GM12878 (cell line): Measurements from ENCODE around the gene PDLIM5. TPM values are rescaled to one million over a fixed set of nuclear protein-coding genes. Genes with fewer than 3 reads are reported as not detected.

Source experiments
- ATAC-seq: fragments of 200-7000 bp; cut with Tn5 transposase; 3 replicates; pipeline ENCODE4 v1.9.1; 2020; ENCODE audit warnings: mild to moderate bottlenecking, moderate library complexity
- BruUV-seq: library from RNA; stranded (reverse); fragments of 400-500 nt; replicated peaks from 2 replicates; lab custom pipeline; 2021; lab: Mats Ljungman, UMichigan
- CTCF ChIA-PET: fragments of 300-600 bp; sonication (Branson Sonifier 250); formaldehyde crosslinking; extraction: SDS; loops from one replicate; lab custom pipeline; 2021; ENCODE audit warnings: inconsistent platforms; lab: Yijun Ruan, JAX
- POLR2A ChIA-PET: fragments of 350-600 bp; formaldehyde crosslinking; extraction: SDS; loops from one replicate; lab custom pipeline; 2021; ENCODE audit warnings: inconsistent platforms; lab: Charles Lee
- RAD21 ChIA-PET: fragments of 300-600 bp; sonication (Branson Sonifier 250); formaldehyde crosslinking; loops from one replicate; lab custom pipeline; 2023; ENCODE audit warnings: antibody characterized with exemption; ENCODE audit not compliant: unreplicated experiment; lab: Charles Lee
- SMC1A ChIA-PET: fragments of 300-600 bp; sonication (Branson Sonifier 250); formaldehyde crosslinking; loops from one replicate; lab custom pipeline; 2023; ENCODE audit not compliant: unreplicated experiment, uncharacterized antibody; lab: Charles Lee
- DNase-seq: peaks from one replicate; pipeline ENCODE4 v3.0.0-alpha.2; 2011; ENCODE audit warnings: low read depth, low spot score
- FAIRE-seq: peaks from 3 replicates; lab custom pipeline; 2011; peaks lifted over from hg19 to GRCh38; lab: Jason Lieb, UNC
- H2AFZ ChIP-seq: 2 replicates; pipeline ENCODE4 v1.6.0; 2011; ENCODE audit warnings: low read depth, low read length, control low read depth; ENCODE audit not compliant: control insufficient read depth
- H3K27ac ChIP-seq: 2 replicates; pipeline ENCODE4 v1.5.1; 2011; ENCODE audit warnings: control low read depth; ENCODE audit not compliant: control insufficient read depth, insufficient read depth
- H3K27me3 ChIP-seq, 2 experiments: replicated peaks in 1 of 2; 2 replicates each; pipeline versions ENCODE4 v1.6.0 to v1.6.1; 2011; ENCODE audit warnings: low read length in 1 of 2; ENCODE audit not compliant: control insufficient read depth in 2 of 2, insufficient read depth in 2 of 2
- H3K36me3 ChIP-seq, 2 experiments: 2 replicates each; pipeline ENCODE4 v1.5.1; 2011; ENCODE audit warnings: low read length in 1 of 2; ENCODE audit not compliant: control insufficient read depth in 2 of 2, insufficient read depth in 2 of 2
- H3K4me1 ChIP-seq: 2 replicates; pipeline ENCODE4 v1.6.1; 2011; ENCODE audit warnings: mild to moderate bottlenecking, low read length, moderate library complexity, mixed read lengths; ENCODE audit not compliant: control insufficient read depth, insufficient read depth
- H3K4me2 ChIP-seq: 2 replicates; pipeline ENCODE4 v1.6.0; 2011; ENCODE audit warnings: control low read depth; ENCODE audit not compliant: control insufficient read depth, insufficient read depth
- H3K4me3 ChIP-seq: fragments of 200-600 bp; sonication (generic); 2 replicates; pipeline ENCODE4 v1.5.1; 2016
- H3K79me2 ChIP-seq: 2 replicates; pipeline ENCODE4 v1.6.0; 2011; ENCODE audit warnings: low read length; ENCODE audit not compliant: control insufficient read depth, insufficient read depth
- H3K9ac ChIP-seq: 2 replicates; pipeline ENCODE4 v1.8.0; 2011; ENCODE audit warnings: low read length, control low read depth, mixed read lengths; ENCODE audit not compliant: control insufficient read depth, insufficient read depth
- H3K9me3 ChIP-seq: replicated peaks from 3 replicates; pipeline ENCODE4 v1.5.1; 2011; ENCODE audit warnings: mild to moderate bottlenecking, low read length; ENCODE audit not compliant: control insufficient read depth, insufficient read depth
- H4K20me1 ChIP-seq: 2 replicates; pipeline ENCODE4 v1.6.0; 2011; ENCODE audit not compliant: control insufficient read depth, insufficient read depth
- CEBPB ChIP-seq, 2 experiments: fragments of 150-350 bp in 1 of 2; IDR thresholded peaks; 2 replicates each; pipeline ENCODE4 v1.6.1; 2012 to 2014; ENCODE audit warnings: low read depth in 2 of 2, low read length in 2 of 2, borderline replicate concordance in 1 of 2, inconsistent platforms in 1 of 2
- HCFC1 ChIP-seq: fragments of 150-350 bp; IDR thresholded peaks from 2 replicates; pipeline ENCODE4 v1.6.1; 2014; ENCODE audit warnings: low read length
- HDAC6 ChIP-seq: fragments of 200-600 bp; sonication (generic); IDR thresholded peaks from one replicate; pipeline ENCODE4 v1.8.0; 2017; ENCODE audit warnings: antibody characterized with exemption; ENCODE audit not compliant: unreplicated experiment
- IKZF1 ChIP-seq: fragments of 450-650 bp; conservative IDR thresholded peaks from 2 replicates; pipeline ENCODE4 v1.6.1; 2017; ENCODE audit warnings: antibody characterized with exemption, mild to moderate bottlenecking
- MEF2B ChIP-seq: fragments of 450-650 bp; IDR thresholded peaks from 2 replicates; pipeline ENCODE4 v1.6.1; 2018; ENCODE audit warnings: mild to moderate bottlenecking, moderate library complexity; ENCODE audit not compliant: partially characterized antibody, poor library complexity, severe bottlenecking
- NFYA ChIP-seq: IDR thresholded peaks from 2 replicates; pipeline ENCODE4 v1.6.1; 2011; ENCODE audit warnings: low read depth, mild to moderate bottlenecking, low read length, improper control_type of control experiment, borderline replicate concordance
- RCOR1 ChIP-seq: conservative IDR thresholded peaks from 2 replicates; pipeline ENCODE4 v1.6.1; 2012; ENCODE audit warnings: low read depth, low read length, improper control_type of control experiment
- RFX5 ChIP-seq: IDR thresholded peaks from 2 replicates; pipeline ENCODE4 v1.6.1; 2011; ENCODE audit warnings: low read depth, low read length, improper control_type of control experiment
- SIX5 ChIP-seq: IDR thresholded peaks from 2 replicates; pipeline ENCODE4 v1.6.1; 2011; ENCODE audit warnings: mild to moderate bottlenecking, low read depth, low read length, moderate library complexity; ENCODE audit not compliant: severe bottlenecking
- SMC3 ChIP-seq: IDR thresholded peaks from 2 replicates; pipeline ENCODE4 v1.6.1; 2011; ENCODE audit warnings: low read length, improper control_type of control experiment, borderline replicate concordance
- SUZ12 ChIP-seq: fragments of 200-600 bp; sonication (generic); IDR thresholded peaks from one replicate; pipeline ENCODE4 v1.6.1; 2018; ENCODE audit warnings: antibody characterized with exemption, mild to moderate bottlenecking; ENCODE audit not compliant: unreplicated experiment
- TARDBP ChIP-seq: IDR thresholded peaks from 2 replicates; pipeline ENCODE4 v1.6.1; 2016; ENCODE audit warnings: borderline replicate concordance
- TCF12 ChIP-seq: IDR thresholded peaks from 2 replicates; pipeline ENCODE4 v1.6.1; 2011; ENCODE audit warnings: low read depth, mild to moderate bottlenecking, low read length
- YBX1 ChIP-seq: fragments of 450-650 bp; IDR thresholded peaks from 2 replicates; pipeline ENCODE4 v1.6.1; 2016; ENCODE audit warnings: antibody characterized with exemption
- ZNF24 ChIP-seq: fragments of 450-650 bp; IDR thresholded peaks from 2 replicates; pipeline ENCODE4 v1.6.1; 2017; ENCODE audit warnings: antibody characterized with exemption, mild to moderate bottlenecking
- WGBS: methylation state at CpG from one replicate; pipeline ENCODE4 v1.1.6; 2016; ENCODE audit warnings: low lambda C conversion rate; ENCODE audit not compliant: insufficient replicate concordance, insufficient coverage; ENCODE audit errors: missing lambda C conversion rate; 5-methylcytosine and 5-hydroxymethylcytosine counted together
- in situ Hi-C: fragments of 300-500 bp; cut with MboI; formaldehyde crosslinking; loops from 9 replicates; pipeline ENCODE4 v1.14.3; 2018; ENCODE audit warnings: mixed read lengths
- intact Hi-C: fragments of 100-400 bp; cut with micrococcal nuclease; formaldehyde crosslinking; loops from one replicate; pipeline ENCODE4 v1.14.2; 2022; ENCODE audit not compliant: unreplicated experiment
- polyA plus RNA-seq, 11 experiments: library from polyadenylated mRNA; depleted of rRNA in 4 of 11; unstranded in 6 of 11; stranded (reverse) in 5 of 11; fragments of >200 nt; fragmentation: Nextera tagmentation in 4 of 11; fragmentation: Illumina TruSeq in 1 of 11; extraction: Ambion mirVana in 4 of 11; extraction: Trizol in 1 of 11; gene quantifications; 1 replicate in 1 of 11; 2 replicates in 10 of 11; pipeline versions ENCODE4 v1.2.1 to v1.2.3, GENCODE V29; 2011 to 2016; ENCODE audit warnings: inconsistent platforms in 2 of 11, missing spikeins in 2 of 11, low read depth in 1 of 11
- total RNA-seq, 4 experiments: library from RNA; depleted of rRNA in 3 of 4; stranded (reverse); fragments of >200 nt in 3 of 4; fragmentation: Illumina TruSeq in 1 of 4; extraction: Trizol in 1 of 4; gene quantifications; 2 replicates each; pipeline versions ENCODE4 v1.2.1 to v1.2.3, GENCODE V29; 2013 to 2021
- TF ChIP-seq, protein P1 (sequence below): fragments of 450-650 bp; IDR thresholded peaks from 2 replicates; pipeline ENCODE4 v1.6.1; 2017; ENCODE audit warnings: mild to moderate bottlenecking
- TF ChIP-seq, protein P2 (sequence below): fragments of 450-650 bp; IDR thresholded peaks from 2 replicates; pipeline ENCODE4 v1.6.1; 2014; ENCODE audit warnings: mild to moderate bottlenecking
- TF ChIP-seq, protein P3 (sequence below): fragments of 150-350 bp; IDR thresholded peaks from 2 replicates; pipeline ENCODE4 v1.6.1; 2016; ENCODE audit warnings: low read depth, low read length

Gene PDLIM5
- total and polyA plus RNA-seq, 10 of the 15 experiments (the other 5 are each of a cell fraction or from before 2014, with no cell fraction given) = 10.0 to 52.9 (median 20.7) TPM

GRCh38 chr4:94700298-94700697 is 248.6 kb downstream of the PDLIM5 start (continued):
- TF ChIP-seq, protein P1, sequence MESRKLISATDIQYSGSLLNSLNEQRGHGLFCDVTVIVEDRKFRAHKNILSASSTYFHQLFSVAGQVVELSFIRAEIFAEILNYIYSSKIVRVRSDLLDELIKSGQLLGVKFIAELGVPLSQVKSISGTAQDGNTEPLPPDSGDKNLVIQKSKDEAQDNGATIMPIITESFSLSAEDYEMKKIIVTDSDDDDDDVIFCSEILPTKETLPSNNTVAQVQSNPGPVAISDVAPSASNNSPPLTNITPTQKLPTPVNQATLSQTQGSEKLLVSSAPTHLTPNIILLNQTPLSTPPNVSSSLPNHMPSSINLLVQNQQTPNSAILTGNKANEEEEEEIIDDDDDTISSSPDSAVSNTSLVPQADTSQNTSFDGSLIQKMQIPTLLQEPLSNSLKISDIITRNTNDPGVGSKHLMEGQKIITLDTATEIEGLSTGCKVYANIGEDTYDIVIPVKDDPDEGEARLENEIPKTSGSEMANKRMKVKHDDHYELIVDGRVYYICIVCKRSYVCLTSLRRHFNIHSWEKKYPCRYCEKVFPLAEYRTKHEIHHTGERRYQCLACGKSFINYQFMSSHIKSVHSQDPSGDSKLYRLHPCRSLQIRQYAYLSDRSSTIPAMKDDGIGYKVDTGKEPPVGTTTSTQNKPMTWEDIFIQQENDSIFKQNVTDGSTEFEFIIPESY = no peak
- TF ChIP-seq SIX5 = no peak
- TF ChIP-seq RFX5 = no peak
- no peak for TF ChIP-seq SUZ12
- TF ChIP-seq NFYA = no peak
- no peak for TF ChIP-seq CEBPB (IDR thresholded peaks at IDR 0.05; ENCODE audit: borderline replicate concordance in 1 of 2, low read depth in 2 of 2, low read length in 2 of 2)
- no peak for TF ChIP-seq TCF12
- no peak for TF ChIP-seq MEF2B

GRCh38 chr4:94701631-94702300 is 250.0 kb downstream of the PDLIM5 start:
- ChIA-PET RAD21 (no interaction called here), POLR2A (interaction anchor here (0.5 kb wide), 1 partner anchor 1042 kb away, joined by 3 read pairs; no protein-coding TSS in a partner anchor), CTCF (interaction anchor here (0.6 kb wide), 2 partner anchors 52 to 213 kb away, joined by 3 read pairs; no protein-coding TSS in a partner anchor), SMC1A (no interaction called here)
- H3K27ac ChIP-seq = no peak overlapping the region
- H2AFZ ChIP-seq = no peak overlapping the region
- no peaks in the 10 kb centered on the region for H4K20me1 ChIP-seq
- H3K79me2 ChIP-seq = no peaks in the 10 kb centered on the region
- H3K9ac ChIP-seq = no peak overlapping the region
- FAIRE-seq = no peak
- ATAC-seq = no peak
- no peak overlapping the region for H3K4me3 ChIP-seq
- no peaks in the 10 kb centered on the region for H3K36me3 ChIP-seq
- 38% methylated on average over 8 of the region's 8 CpGs for WGBS
- no peak overlapping the region for H3K4me2 ChIP-seq
- H3K27me3 ChIP-seq = no peaks in the 10 kb centered on the region
- no peaks in the 10 kb centered on the region for H3K9me3 ChIP-seq
- intact Hi-C loops (no loop called here), in situ Hi-C loops (no loop called here)
- no peak for DNase-seq
- no peaks in the 10 kb centered on the region for H3K4me1 ChIP-seq
- no TSS peak for BruUV-seq
- TF ChIP-seq CEBPB (IDR thresholded peaks at IDR 0.05; ENCODE audit: borderline replicate concordance in 1 of 2, low read depth in 2 of 2, low read length in 2 of 2) (no peak), IKZF1 (no peak), TARDBP (no peak), HDAC6 (no peak), YBX1 (no peak), RCOR1 (no peak), ZNF24 (no peak), SMC3 (no peak), HCFC1 (no peak)
- TF ChIP-seq, protein P2, sequence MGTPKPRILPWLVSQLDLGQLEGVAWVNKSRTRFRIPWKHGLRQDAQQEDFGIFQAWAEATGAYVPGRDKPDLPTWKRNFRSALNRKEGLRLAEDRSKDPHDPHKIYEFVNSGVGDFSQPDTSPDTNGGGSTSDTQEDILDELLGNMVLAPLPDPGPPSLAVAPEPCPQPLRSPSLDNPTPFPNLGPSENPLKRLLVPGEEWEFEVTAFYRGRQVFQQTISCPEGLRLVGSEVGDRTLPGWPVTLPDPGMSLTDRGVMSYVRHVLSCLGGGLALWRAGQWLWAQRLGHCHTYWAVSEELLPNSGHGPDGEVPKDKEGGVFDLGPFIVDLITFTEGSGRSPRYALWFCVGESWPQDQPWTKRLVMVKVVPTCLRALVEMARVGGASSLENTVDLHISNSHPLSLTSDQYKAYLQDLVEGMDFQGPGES = no peak
- TF ChIP-seq, protein P3, sequence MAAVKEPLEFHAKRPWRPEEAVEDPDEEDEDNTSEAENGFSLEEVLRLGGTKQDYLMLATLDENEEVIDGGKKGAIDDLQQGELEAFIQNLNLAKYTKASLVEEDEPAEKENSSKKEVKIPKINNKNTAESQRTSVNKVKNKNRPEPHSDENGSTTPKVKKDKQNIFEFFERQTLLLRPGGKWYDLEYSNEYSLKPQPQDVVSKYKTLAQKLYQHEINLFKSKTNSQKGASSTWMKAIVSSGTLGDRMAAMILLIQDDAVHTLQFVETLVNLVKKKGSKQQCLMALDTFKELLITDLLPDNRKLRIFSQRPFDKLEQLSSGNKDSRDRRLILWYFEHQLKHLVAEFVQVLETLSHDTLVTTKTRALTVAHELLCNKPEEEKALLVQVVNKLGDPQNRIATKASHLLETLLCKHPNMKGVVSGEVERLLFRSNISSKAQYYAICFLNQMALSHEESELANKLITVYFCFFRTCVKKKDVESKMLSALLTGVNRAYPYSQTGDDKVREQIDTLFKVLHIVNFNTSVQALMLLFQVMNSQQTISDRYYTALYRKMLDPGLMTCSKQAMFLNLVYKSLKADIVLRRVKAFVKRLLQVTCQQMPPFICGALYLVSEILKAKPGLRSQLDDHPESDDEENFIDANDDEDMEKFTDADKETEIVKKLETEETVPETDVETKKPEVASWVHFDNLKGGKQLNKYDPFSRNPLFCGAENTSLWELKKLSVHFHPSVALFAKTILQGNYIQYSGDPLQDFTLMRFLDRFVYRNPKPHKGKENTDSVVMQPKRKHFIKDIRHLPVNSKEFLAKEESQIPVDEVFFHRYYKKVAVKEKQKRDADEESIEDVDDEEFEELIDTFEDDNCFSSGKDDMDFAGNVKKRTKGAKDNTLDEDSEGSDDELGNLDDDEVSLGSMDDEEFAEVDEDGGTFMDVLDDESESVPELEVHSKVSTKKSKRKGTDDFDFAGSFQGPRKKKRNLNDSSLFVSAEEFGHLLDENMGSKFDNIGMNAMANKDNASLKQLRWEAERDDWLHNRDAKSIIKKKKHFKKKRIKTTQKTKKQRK = no peak
